Heart left ventricle (tissue), 13 donors: Measurements from ENCODE around the gene ASB18.
A peak's percentile ranks its signal among the peaks of the same experiment; 100 is the strongest.

Experiments
- CTCF ChIP-seq, 12 donors: fragments of 200-600 bp; sonication (generic) in 4 of 12; IDR thresholded peaks; one replicate each; pipeline versions ENCODE4 v1.5.0 to v1.8.0; 2018 to 2022; ENCODE audit warnings: antibody characterized with exemption in 12 of 12, mild to moderate bottlenecking in 5 of 12
- POLR2A ChIP-seq, 2 donors: fragments of 450-650 bp; IDR thresholded peaks; one replicate each; pipeline ENCODE4 v1.6.1; 2017; ENCODE audit warnings: antibody characterized with exemption in 2 of 2, mild to moderate bottlenecking in 2 of 2, moderate library complexity in 2 of 2
- donor health status: ischemic (EF 13 %, LVEDD 7.1; RV severe dilation, severe dysfunction).
- donor health status: DM: no; HTN: yes; CAD: no.
- donor health status: DM: no; HTN: no; CAD: no.
- donor health status: ischemic (EF 25% LVEDD 6.9; RV normal size, moderate dysfunction).
- donor health status: ischemic (EF 25% LVEDD 5.7; RV mildly dilated, moderate dysfunction).
- donor health status: ischemic (EF 35%, LVEDD 5.7; RV mildly dilated, moderate dysfunction).
- donor health status: nonischemic (EF 11% LVEDD 7.7; RV severe dilation, severe dysfunction).
- donor health status: DM: yes; HTN: yes; CAD: no.
- donor health status: PGD.
- donor health status: ischemic (EF 29% LVEDD 5.4; RV normal size, mild dysfunction).
- donor health status: nonischemic (EF 23%, LVEDD 6.1; RV moderate dilation, normal function).

GRCh38 chr2:236180831-236181453 lies 83.3 kb downstream of the ASB18 start:
- TF ChIP-seq CTCF (IDR thresholded peaks at IDR 0.05) (peak; percentile 48 to 80 (median 71)), POLR2A (IDR thresholded peaks at IDR 0.05) (no peak)
